Lower leg skin (tissue), 4 donors: Measurements from ENCODE around the gene NIPAL3. TPM values are rescaled to one million over a fixed set of nuclear protein-coding genes. Genes with fewer than 3 reads are reported as not detected.

Experiments
- DNase-seq, 2 donors: peaks; one replicate each; pipeline ENCODE4 v3.0.0-alpha.2; 2019; ENCODE audit warnings: low spot score in 2 of 2
- H3K4me3 ChIP-seq: fragments of 200-600 bp; sonication (generic); 2 replicates; pipeline ENCODE4 v1.5.1; 2017; ENCODE audit warnings: mild to moderate bottlenecking, low read depth; ENCODE audit not compliant: poor library complexity, severe bottlenecking
- POLR2A ChIP-seq, 2 donors: fragments of 450-650 bp; IDR thresholded peaks; one replicate each; pipeline ENCODE4 v1.6.1; 2016 to 2017; ENCODE audit warnings: antibody characterized with exemption in 2 of 2, mild to moderate bottlenecking in 1 of 2, moderate library complexity in 1 of 2
- WGBS, 2 donors: methylation state at CpG; one replicate each; pipeline ENCODE4 v1.1.5; 2018; 5-methylcytosine and 5-hydroxymethylcytosine counted together
- intact Hi-C: fragments of 100-400 bp; cut with DNase I; formaldehyde crosslinking; loops from one replicate; pipeline ENCODE4 v1.15.0; 2023; ENCODE audit warnings: low total_unique reads
- total RNA-seq, 4 donors: library from RNA; depleted of rRNA; stranded (reverse); fragments of >200 nt; gene quantifications; one replicate each; pipeline ENCODE4 v1.1.0, GENCODE V29; 2016
- TF ChIP-seq, protein P1 (sequence below), 3 donors: fragments of 450-650 bp; IDR thresholded peaks; one replicate each; pipeline ENCODE4 v1.5.1; 2016; ENCODE audit warnings: antibody characterized with exemption in 3 of 3, mild to moderate bottlenecking in 3 of 3, moderate library complexity in 2 of 3

NIPAL3 gene
- total RNA-seq, 4 donors from 2014 or later, result 37.3 to 67.1 (median 57.5) TPM

DNA sequence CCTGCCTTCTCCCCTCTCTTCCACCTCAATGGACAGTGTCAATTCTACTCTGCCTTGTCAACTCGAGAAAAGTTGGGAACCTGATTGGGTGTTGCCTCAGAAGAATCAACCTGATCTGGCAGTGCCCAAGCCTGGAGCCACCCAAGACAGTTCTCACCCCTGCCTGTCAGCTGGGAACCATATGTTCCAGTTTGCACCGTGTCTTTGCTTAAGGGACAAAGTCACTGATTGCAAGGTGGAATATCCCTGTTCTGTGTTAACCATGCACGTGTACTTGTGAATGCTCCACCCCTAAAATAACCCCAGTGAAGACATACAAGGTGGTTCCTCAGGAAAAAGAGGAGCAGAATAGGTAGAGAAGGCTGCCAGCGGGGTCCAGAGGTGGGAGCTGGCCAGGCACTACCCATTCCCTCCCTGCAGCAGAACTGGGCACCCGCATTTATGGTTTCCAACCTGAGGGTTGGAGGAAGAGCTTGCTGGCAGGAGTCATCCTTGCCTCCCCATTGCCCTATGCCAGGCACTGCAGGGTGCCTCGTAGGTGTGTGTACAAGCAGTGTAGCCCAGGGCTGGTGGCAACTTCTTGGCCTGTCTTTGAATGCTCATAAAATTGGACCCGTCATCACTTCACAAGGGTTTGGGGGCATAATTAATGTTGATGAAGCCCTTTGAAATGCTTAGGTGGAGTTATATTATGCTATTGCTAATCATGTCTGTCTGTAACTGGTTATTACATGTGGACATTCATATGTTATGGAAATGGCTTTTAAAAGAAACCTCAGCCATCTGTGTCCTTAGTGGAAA lies 11.3 kb downstream of the NIPAL3 start:
- intact Hi-C loops, result no loop called here
- no peak for DNase-seq
- H3K4me3 ChIP-seq, result no peak overlapping the region
- TF ChIP-seq, protein P1, sequence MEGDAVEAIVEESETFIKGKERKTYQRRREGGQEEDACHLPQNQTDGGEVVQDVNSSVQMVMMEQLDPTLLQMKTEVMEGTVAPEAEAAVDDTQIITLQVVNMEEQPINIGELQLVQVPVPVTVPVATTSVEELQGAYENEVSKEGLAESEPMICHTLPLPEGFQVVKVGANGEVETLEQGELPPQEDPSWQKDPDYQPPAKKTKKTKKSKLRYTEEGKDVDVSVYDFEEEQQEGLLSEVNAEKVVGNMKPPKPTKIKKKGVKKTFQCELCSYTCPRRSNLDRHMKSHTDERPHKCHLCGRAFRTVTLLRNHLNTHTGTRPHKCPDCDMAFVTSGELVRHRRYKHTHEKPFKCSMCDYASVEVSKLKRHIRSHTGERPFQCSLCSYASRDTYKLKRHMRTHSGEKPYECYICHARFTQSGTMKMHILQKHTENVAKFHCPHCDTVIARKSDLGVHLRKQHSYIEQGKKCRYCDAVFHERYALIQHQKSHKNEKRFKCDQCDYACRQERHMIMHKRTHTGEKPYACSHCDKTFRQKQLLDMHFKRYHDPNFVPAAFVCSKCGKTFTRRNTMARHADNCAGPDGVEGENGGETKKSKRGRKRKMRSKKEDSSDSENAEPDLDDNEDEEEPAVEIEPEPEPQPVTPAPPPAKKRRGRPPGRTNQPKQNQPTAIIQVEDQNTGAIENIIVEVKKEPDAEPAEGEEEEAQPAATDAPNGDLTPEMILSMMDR (IDR thresholded peaks at IDR 0.05), result no peak
- TF ChIP-seq POLR2A (IDR thresholded peaks at IDR 0.05), result no peak
- WGBS, 2 donors, result 75 to 76% methylated on average over 7 of the region's 7 CpGs

DNA sequence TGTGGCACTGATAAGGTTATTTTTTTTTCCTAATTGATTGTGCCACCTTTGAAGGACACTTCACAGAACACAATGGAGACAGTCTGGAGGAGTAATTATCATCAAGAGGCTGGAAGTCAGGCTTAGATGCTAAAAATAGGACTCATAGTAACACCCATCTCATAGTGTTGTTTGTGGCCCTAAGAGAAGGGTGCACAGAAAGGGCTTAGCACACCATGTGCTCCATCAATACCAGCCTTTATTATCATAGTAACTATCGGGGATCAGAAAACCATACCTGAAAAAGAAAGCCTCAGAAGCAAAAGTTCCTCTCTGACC lies 11.9 kb downstream of the NIPAL3 start:
- WGBS, 2 donors, result 87 to 90% methylated on average over 1 of the region's 1 CpG
- intact Hi-C loops, result no loop called here
- TF ChIP-seq, protein P1 (IDR thresholded peaks at IDR 0.05), result no peak
- TF ChIP-seq POLR2A (IDR thresholded peaks at IDR 0.05), result no peak
- no peak for DNase-seq
- no peak overlapping the region for H3K4me3 ChIP-seq

DNA sequence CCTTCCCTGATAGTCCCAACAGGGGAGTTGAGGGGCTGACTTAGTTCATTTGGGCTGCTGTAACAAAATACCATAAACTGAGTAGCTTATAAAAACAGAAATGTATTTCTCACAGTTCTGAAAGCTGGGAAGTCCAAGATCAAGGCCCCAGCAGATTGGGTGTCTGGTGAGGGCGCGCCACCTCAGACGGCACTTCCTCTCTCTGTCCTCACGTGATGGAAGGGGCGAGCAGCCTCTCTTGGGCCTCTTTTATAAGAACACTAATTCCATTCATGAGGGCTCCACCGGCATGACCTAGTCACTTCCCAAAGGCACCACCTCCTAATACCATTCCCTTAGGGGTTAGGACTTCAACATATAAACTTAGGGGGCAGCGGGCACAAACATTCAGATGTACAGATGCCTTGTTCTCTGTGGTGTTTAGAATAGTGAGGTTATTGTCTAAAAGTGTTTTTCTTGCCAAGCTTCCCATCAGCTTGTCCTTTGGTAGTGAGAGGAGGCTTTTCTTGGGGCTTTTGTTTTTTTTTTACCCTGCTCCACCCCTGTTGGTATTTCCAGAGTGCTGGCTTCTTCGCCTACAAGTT lies 20.3 kb downstream of the NIPAL3 start:
- intact Hi-C loops, result no loop called here
- no peak overlapping the region for H3K4me3 ChIP-seq
- DNase-seq, result peak in 1 of 2 donors; percentile 19
- TF ChIP-seq POLR2A (IDR thresholded peaks at IDR 0.05), result no peak
- TF ChIP-seq, protein P1 (IDR thresholded peaks at IDR 0.05), result no peak
- 72 to 94% methylated on average over 7 to 8 of the region's 8 CpGs for WGBS, 2 donors

DNA sequence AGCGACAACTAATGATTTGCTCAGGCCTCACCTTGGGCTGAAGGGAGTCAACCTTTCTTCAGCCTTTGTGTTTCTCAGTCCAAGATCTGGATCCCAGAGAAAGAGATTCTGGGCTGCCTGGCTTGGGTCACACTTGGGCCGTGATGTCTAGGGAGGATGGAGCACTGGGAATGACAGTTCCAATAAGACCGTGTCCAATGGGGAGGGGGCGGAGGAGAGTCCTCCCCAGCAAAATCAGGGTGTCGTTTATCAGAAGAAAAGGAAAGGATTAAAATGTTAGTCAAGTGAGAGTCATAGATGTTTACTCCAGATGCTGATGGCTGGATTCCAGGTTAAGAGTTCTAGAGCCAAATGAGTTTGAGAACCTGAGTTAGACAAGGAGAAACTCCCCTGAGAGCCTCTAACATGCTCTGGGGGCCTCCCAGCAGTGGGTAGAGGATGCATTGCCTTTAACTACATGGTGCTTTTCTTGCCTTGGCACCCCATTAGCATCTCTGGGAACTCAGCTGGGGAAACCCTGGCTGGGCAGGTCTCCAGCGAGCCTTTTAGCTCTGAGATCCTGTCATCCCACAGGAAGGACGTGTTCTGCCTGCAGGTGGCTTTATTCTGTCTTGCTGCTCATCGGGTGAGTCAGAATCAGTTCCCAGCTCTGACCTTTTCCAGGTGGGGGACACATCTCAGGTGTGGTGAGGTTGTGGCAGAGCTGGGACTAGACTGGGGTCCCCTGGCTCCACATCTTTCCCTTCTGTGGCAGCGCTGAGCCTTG lies 22.2 kb downstream of the NIPAL3 start:
- TF ChIP-seq POLR2A (IDR thresholded peaks at IDR 0.05), result no peak
- TF ChIP-seq, protein P1 (IDR thresholded peaks at IDR 0.05), result no peak
- DNase-seq, result peak in 1 of 2 donors; percentile 36
- WGBS, 2 donors, result 43 to 63% methylated on average over 9 of the region's 9 CpGs
- intact Hi-C loops, result no loop called here
- no peak overlapping the region for H3K4me3 ChIP-seq

DNA sequence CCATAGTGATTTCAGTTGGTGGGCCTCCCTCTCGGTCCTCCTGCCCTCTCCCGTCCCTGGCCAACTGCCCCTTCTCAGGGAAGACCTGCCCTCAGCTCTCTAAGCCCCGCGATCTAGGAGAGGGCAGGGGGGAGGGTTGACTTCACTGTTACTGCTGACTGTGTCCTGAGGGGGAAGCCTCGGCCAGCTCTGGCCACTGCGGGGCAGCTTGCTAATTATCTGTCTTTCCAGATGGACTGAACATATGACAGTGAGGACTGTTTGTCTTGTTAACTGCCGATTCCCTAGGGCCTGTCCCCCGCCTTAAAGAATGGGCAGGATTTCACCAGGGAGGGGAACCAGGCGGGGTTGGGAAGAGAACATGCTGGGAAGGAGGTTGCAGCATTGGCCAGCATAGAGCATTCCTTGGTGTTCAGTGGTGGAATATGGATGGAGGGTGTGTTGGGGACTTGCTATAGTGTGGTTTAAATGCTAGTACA lies 22.9 kb downstream of the NIPAL3 start:
- H3K4me3 ChIP-seq, result no peak overlapping the region
- WGBS, 2 donors, result 35 to 44% methylated on average over 9 of the region's 9 CpGs
- TF ChIP-seq POLR2A (IDR thresholded peaks at IDR 0.05), result no peak
- TF ChIP-seq, protein P1 (IDR thresholded peaks at IDR 0.05), result no peak
- DNase-seq, result peak; percentile 72 to 92
- intact Hi-C loops, result no loop called here
